ENCODE results near the gene RAD51B.
"Not testable (repeated sequence)": the region's sequence is repeated elsewhere in the genome, so short reads cannot be mapped to it uniquely, and the experiment has no call there.

The RAD51B gene

DNA sequence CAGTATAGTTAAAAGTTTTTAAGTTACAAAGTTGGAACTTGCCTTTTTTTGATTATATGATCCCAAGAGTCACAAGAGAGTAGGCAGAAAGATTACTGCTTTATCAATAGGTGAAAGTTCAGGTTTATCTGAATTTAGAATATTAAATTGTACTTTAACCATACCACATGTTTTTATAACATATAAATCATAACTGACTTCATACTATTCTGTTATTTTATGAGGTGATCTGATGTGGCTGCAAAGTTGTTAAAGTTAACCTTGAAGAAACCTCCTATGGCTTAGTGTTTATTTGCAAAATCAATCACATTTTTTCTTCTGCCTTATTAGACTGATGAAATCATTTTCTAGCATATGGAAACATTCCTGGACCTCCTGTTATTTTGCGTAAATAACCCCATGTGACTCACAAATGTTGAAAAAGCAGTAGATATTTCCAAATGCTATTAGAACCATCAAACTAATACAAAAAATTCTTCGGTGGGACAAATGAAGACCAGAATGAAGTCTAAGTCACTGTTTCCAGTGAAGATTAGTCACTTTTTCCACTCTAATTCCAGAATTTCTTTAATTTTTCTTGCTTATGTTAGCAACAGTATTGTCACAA, 132.1 kb downstream of the RAD51B start:
- no peak for DNase-seq

DNA sequence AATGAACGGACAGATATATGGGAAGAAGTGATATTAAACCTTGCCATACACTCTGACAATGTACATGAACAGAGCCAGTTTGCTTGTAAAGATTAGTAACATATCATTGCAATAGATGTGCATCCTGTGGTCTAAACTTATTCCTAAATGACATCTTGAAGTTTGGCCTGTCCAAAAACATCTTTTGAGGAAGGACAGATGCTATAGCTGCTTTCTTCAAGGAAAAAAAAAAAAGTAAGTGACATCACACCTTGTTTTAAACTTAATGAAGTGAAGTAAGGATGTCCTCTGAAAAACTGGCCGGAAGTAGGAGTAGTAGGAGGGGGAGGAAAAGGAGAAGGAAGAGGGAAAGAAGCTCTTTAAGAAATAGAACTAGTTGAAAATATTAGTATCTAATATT, 132.8 kb downstream of the RAD51B start:
- DNase-seq: no peak

DNA sequence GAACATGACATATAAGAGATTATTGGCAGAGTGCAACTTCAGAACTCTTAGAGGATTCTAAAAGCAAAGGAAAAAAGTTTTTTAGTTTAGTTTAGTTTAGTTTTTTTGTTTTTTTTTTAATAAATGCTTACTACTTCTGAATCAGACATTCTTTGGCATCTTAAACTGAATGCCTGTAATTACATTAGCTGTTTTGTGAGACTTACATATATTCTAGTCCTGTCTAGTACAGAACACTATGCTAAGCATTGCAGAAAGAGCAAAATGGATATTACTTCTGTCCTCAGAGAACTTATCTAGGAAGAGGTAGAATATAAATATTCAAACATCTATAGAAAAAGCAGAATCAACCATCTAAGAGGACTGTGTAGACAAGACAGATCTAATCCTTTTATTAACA, 133.2 kb downstream of the RAD51B start:
- no peak for DNase-seq

DNA sequence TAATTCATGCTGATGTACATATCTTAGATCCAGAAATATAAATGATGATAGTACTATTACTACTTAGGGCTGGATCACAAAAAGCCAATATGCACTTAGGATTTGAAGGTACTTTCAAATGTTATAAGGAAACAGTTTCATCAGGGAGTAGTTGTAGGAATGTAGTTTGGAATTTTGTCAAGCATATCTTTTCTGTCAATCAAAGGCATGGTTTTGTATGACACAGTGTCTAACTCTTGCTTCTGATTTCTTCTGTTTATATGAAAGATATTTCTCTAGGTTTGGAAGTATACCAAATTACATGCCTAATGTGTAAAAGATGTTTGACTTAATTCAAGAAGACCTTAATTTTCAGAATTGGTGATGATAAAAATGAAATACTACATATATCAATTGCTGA, 135.7 kb downstream of the RAD51B start:
- no peak for DNase-seq

DNA sequence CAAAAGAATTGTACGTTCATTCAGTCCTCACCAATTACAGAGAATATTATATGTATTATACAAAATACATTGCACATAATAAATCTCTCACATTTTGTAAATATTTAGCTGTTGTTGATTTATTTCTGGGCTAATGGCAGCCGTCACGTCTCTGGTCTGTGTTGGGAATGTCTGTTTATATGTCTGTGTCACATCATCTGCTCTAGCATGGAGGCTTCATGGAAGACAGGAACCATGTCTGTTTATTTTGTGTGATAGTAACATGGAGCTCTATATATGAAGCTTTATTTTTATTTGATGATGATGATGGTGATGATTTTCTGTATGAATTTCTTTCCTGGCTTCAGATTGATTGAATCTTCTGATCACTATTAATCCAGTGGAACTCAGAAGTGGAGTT, 138.4 kb downstream of the RAD51B start:
- no peak for DNase-seq

DNA sequence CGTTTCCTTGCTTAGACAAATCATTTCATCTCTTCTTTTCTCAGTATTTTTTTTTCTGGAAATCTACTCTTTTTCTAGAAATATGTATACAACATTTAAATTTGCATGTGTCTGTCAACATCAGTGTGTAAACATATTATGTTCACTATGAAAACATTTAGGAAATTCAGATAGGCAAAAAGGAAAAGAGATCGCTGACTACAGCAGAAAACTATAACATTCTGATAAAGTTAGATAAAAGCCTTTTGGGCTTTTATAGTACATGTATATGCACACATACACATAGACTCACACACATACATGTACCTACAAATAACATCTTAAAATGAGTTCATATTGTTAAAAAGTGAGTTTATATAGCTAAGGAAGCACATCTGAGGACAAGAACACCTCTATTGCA, 142.1 kb downstream of the RAD51B start:
- no peak for DNase-seq

DNA sequence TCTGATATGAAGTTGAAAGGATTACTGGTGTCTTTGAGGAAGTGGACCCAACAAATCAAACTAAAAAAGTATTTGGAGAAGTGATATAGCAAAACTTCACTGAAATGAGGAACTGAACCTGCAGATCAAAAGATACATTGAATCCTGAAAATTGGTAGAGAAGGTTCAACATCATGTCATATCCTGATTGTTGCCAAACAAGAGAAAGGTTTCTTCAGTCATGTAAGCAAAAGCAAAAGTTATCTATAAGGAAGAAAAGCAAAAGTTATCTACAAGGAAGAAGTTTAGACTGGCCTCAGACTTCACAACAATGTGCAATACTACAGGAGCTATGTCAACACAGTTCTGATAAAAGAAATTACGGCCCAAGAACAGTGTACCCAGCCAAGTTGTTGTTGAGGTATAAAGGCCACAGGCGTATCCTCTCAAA, 142.7 kb downstream of the RAD51B start:
- no peak for DNase-seq

DNA sequence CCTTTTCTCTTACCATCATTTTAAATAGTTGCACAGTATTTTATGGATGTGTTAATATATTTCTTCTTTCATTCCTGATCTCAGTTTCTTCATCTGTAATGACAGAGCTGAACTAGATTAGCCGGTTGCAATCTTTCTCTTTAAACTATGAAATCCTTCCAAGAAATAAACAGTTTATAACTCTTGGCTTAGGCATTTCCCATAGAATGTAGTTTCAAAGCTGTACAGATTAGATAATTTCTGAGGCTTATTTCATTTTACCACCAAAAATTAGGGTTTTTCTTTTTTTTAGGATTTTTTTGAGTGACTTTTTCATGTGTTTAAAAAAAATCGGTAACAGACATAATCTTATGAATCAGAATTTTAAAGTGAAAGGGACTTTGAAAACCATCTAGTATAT, 144.0 kb downstream of the RAD51B start:
- no peak for DNase-seq

DNA sequence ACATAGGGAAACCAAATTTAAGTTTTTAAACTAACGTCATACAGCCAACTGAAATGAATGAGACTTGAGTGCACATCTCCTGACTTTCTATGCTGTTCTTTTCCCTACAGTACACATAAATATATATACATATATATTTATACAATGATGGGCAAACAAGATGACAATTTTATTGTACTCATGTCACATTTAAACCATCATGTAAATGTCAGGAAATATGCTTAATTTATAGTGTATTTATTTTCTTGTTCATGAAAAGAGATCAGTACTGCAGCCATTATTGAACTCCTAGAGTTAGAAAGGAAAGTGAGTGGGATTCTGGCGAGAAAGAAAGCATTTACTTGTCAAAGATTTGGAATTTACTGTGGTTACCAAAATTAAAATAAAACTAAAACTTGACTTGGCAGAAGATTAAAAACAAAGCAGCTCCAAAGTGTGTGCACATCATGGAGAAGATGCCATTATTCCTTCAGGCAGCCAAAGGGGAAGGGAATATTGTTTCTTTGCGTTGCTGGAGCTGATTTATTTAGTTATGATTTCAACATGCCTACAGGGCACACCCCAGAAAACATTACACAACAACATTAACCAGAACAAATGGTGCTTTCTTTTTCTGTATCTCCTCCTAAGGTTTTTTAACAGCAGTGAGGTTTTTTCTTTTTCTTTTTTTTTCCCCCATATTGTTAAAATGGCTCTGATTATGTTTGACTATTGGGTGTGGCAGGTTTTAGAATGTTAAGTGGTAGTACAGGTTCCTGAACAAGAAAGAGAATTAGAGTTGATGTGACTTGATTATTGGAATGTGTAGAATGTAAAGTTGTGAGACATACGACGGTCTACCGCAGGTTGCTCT, 144.6 kb downstream of the RAD51B start:
- DNase-seq: no peak

DNA sequence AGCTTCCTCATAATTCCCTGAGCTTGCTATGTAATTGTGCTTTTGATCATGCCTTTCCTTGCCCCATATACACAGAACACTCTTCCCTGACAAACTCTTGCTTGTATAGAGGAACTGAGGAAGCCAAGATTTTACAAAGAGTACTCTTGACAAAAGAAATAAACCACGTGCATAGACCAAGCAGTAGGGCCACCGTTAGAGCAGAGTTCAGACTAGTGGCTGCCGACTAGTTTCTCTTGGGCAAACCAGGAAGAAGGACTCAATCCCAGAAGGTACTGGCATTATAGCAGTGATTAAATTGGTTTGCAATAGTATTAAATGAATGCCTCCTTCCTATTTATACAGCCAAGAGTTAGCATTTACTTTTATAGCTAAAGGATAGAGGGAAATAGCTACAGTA, 146.1 kb downstream of the RAD51B start:
- no peak for DNase-seq

DNA sequence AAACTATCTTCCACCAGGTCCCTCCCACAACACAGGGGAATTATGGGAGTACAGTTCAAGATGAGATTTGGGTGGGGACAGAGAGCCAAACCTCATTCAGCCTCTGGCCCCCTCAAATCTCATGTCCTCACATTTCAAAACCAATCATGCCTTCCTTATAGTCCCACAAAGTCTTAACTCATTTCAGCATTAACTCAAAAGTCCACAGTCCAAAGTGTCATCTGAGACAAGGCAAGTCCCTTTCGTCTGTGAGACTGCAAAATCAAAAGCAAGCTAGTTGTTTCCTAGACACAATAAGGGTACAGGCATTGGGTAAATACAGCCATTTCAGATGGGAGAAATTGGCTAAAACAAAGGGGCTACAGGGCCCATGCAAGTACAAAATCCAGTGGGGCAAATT, 147.6 kb downstream of the RAD51B start:
- no peak for DNase-seq

DNA sequence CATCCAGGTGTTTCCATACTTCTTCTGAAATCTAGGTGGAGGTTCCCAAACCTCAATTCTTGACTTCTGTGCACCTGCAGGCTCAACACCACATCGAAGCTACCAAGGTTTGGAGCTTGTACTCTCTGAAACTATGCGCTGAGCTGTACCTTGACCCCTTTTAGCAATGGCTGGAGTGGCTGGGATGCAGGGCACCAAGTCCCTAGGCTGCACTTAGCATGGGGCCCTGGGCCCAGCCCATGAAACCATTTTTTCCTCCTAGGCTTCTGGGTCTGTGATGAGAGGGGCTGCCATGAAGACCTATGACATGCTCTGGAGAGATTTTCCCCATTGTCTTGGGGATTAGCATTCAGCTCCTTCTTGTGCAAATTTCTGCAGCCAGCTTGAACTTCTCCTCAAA, 148.4 kb downstream of the RAD51B start:
- DNase-seq: not testable (repeated sequence)

DNA sequence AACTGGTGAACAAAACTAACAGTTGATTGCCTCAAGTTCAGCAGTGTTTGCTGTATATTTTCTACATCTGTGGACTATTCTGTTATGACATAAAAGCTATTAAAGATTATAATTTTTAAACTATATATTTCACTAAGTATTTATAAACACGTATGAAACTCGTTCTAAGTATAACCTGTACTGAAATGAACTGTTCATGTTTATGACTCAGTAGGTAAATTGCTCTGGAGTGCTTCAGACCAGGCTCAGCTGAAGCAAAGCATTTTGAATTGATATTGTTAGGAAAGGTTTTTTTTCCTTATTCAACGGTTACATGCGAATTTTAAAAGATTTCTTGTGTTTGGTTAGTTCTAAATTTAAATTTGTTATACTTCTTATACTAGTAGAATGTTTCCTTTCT, 151.3 kb downstream of the RAD51B start:
- no peak for DNase-seq

DNA sequence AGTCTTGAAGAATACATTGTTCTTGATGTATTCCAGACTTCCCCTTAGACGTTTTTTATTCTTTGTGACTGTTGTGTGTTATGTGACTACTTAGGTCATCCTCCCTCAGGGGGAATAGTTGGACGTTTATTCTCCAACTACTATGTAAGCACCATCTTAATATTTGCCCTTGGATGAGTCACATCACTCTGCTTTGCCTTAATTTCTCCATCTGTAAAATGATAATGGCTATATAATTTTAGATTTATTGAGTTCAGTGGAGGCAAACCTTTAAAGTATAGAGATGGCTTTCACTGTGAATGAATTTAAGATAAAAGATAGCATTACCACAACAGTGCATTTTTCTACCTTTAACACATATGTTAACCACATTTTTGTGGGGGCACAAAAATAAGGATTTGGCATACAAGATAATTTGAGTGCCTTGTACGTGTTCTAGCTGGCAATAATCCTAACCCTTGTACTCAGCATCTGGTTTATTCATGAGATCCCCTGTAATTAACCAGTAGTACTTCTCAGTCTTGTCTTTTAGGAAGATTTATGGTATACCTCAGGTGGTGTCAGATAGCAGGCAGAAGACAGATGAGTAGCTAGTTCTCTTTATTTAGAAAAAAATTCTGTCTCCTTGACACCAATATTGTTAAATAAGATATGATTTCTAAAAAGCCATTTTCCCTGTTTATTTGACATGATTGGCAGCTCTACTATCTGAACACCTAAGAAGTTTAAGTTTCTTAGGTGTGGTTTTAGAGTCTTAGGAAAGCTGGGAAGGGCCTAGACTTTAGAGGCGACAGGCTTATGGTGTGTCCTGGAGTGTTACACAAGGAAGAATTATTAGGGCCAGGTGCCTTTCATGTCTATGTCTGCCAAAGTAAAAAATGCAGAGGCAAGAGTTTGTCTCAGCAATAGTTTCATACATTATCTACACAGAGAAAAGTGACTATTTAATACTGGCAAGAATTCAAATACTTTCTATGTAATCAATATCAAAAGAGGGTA, 152.3 kb downstream of the RAD51B start:
- no peak for DNase-seq

DNA sequence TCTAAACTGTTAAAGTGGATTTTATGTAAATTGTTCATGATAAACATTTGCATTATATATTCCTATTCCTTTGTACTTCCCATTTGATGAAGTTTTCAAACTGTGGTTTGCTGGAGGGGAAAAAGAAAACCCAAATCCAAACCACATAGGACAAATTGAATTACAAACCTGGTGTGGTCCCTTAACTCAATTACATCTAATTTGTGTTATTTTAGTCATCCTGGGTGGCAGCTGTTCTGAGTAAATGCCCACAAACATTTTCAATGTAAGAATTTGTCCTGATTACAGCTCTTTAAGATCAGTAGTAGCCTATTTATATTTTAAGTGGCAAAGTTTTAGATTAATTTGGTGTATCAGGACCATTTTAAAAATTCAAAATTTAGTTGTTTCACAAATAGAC, 153.9 kb downstream of the RAD51B start:
- DNase-seq: no peak

DNA sequence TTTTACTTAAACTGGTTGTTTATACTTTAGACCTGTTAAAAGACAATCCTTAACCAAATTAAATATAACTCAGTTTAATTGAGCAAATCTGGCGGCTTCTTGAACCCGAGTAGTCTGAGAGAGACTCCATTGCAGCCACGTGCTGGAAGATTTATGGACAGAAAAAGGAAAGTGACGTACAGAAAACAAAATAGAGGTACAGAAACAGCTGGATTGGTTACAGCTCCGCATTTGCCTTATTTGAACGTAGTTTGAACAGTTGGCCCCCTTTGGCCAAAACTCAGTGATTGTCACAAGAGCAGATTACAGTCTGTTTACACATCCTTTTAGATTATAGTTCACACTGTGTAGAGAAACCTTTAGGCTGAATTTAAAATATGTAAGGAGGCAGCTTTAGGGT, 155.9 kb downstream of the RAD51B start:
- no peak for DNase-seq

DNA sequence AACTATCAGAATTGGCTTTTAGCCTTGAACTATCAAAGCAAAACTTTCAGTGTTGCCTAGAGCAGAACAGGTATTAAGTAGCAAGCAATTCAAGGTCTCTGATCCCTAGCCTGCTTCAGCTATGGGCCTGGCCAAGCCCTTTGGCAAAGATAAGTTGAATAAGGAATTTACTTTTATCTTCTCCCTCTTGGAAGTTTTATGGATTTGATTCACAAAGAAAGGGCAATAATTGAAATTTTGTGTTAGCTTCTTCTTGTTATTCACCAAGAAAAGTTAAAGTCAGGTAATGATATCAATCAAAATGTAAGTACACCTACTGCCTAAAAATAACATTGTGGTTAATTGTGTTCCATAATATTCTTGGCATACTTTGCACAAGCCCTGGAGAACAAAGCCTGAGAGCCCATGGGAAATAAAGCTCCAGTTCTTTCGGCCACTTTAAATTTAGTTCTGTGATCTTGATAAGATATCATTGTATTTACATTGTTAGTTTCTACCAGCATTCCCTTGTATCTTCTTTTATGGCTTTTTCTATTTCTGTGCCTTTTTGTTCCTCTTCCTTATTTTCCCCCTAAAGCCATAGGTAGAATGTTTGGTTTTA, 158.0 kb downstream of the RAD51B start:
- no peak for DNase-seq

DNA sequence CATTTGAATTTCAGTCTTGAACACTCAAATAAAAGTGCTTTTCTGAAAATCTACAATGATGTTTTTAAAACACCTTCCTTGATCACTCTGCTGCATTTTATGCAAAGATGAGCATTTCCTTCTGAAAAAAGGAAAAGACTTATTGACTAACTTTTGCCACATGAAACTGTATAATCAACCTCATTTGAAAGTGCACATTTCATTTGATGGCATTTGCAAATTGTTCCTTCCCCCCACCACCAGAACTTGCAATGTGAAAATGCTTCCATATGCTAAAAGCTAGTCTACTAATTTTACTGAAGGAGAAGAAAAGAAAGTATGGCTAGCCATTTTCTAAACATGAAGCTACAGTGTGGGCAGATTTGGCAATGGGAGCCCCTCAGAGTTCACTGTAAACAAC, 159.2 kb downstream of the RAD51B start:
- no peak for DNase-seq

DNA sequence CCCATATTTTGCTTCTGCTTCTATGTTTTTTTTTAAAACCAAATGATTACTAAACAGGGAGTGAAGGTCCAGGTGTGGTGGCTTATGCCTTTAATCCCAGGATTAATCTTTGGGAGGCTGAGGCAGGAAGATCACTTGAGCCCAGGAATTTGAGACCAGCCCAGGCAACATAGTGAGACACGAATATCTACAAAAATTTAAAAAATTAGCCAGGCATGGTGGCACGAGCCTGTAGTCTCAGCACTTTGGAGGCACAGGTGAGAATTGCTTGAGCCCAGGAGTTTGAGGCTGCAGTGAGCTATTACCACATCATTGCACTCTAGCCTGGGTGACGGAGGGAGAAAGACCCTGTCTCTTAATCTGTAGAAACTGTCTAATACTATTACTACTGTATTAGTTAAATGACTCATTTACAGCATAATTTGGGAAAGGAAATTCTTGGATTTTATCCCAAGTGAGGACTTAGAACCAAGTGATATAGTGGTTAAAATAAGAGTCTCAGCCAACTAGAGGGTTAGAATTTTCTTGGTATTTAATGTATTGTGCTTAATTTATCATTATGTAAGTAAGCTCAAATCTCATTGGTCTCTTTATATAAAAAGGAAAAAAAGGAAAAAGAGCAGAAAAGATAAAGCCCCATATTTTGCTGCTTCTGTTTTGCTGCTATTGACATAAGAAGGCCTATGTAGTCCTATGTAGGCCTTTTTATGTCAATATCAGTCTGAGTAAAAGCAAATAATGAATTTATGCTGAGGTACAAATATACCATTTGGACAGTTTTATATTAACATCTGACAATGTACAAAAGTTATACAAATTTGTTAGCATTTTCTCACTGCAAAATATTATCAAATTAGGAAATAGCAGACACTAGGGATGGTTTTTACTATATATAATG, 163.4 kb downstream of the RAD51B start:
- no peak for DNase-seq

DNA sequence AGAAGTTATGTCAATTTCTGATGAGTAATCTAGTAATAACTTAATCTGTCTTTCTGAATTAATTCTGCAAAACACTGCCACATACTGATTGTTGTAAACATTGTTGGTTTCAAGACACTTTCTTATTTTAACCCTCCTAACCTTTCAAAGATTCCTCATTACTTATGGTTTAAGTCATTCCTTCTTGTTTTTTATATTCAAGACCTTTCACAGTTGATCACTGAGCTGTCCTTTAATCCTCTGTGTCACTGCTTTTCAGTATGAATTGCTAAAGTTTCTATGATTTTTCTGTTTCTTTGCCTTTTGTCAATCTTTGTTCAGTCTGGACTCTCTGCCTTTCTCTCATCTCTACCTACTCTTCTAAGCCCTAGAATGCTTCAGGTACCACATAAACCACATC, 164.7 kb downstream of the RAD51B start:
- DNase-seq: no peak

DNA sequence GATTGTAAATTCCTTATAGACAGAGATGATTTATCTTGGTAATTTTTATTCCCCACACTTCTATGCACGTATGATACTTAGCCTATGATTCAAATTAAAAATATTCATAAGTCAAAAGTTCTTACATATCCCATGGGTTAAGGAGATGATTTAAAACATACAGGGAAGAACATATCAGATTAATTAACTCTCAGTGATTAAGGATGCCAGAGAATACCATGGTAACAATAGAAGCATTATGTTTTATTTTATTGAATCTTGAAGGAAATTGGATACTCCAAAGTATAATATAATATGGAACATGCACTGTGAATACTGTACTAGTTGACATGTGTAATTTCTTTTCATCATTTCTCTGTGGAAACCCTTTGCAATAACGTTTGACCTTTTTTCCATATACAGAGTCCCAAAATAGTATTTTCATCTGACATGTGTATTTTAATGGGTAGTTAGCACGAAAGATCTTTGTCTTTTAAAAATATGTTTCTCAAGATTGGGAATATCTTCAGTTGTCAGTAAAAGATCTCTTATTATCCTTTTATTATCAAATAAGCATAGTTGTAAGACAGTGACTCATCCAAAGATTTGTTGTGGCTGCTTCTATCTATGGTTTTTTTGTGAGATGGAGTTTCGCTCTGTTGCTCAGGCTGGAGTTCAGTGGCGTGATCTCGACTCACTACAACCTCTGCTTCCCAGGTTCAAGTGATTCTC, 166.7 kb downstream of the RAD51B start:
- DNase-seq: no peak
